ENCODE data around the gene GALNT13.

- TF ChIP-seq POLR2AphosphoS5 (IDR thresholded peaks at IDR 0.05; ENCODE audit: low read length) (no peak), SIN3A (IDR thresholded peaks at IDR 0.05; ENCODE audit: low read depth, low read length) (no peak), ZNF207 (IDR thresholded peaks at IDR 0.05; ENCODE audit: borderline replicate concordance) (no peak), POLR2A (IDR thresholded peaks at IDR 0.05; ENCODE audit: low read depth, low read length) (no peak), SUZ12 (IDR thresholded peaks at IDR 0.05; ENCODE audit: unreplicated experiment) (no peak), E2F4 (IDR thresholded peaks at IDR 0.05; ENCODE audit: low read depth, low read length) (no peak), CHD1 (IDR thresholded peaks at IDR 0.05; ENCODE audit: low read depth, low read length) (no peak), CREB1 (IDR thresholded peaks at IDR 0.05; ENCODE audit: low read depth) (no peak), NBN (IDR thresholded peaks at IDR 0.05) (no peak), RAD21 (IDR thresholded peaks at IDR 0.05; ENCODE audit: insufficient read depth, low read depth, low read length) (no peak)
- TF ChIP-seq, protein P1, sequence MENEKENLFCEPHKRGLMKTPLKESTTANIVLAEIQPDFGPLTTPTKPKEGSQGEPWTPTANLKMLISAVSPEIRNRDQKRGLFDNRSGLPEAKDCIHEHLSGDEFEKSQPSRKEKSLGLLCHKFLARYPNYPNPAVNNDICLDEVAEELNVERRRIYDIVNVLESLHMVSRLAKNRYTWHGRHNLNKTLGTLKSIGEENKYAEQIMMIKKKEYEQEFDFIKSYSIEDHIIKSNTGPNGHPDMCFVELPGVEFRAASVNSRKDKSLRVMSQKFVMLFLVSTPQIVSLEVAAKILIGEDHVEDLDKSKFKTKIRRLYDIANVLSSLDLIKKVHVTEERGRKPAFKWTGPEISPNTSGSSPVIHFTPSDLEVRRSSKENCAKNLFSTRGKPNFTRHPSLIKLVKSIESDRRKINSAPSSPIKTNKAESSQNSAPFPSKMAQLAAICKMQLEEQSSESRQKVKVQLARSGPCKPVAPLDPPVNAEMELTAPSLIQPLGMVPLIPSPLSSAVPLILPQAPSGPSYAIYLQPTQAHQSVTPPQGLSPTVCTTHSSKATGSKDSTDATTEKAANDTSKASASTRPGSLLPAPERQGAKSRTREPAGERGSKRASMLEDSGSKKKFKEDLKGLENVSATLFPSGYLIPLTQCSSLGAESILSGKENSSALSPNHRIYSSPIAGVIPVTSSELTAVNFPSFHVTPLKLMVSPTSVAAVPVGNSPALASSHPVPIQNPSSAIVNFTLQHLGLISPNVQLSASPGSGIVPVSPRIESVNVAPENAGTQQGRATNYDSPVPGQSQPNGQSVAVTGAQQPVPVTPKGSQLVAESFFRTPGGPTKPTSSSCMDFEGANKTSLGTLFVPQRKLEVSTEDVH (IDR thresholded peaks at IDR 0.05; ENCODE audit: low read depth, partially characterized antibody): no peak
- TF ChIP-seq, protein P2, sequence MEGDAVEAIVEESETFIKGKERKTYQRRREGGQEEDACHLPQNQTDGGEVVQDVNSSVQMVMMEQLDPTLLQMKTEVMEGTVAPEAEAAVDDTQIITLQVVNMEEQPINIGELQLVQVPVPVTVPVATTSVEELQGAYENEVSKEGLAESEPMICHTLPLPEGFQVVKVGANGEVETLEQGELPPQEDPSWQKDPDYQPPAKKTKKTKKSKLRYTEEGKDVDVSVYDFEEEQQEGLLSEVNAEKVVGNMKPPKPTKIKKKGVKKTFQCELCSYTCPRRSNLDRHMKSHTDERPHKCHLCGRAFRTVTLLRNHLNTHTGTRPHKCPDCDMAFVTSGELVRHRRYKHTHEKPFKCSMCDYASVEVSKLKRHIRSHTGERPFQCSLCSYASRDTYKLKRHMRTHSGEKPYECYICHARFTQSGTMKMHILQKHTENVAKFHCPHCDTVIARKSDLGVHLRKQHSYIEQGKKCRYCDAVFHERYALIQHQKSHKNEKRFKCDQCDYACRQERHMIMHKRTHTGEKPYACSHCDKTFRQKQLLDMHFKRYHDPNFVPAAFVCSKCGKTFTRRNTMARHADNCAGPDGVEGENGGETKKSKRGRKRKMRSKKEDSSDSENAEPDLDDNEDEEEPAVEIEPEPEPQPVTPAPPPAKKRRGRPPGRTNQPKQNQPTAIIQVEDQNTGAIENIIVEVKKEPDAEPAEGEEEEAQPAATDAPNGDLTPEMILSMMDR (IDR thresholded peaks at IDR 0.05 in 2 of 3, conservative IDR thresholded peaks at IDR 0.05 in 1 of 3; ENCODE audit: control insufficient read depth in 2 of 3, extremely low read depth in 1 of 3, insufficient read depth in 1 of 3, low read depth in 3 of 3, low read length in 3 of 3): no peak
These were observed 618.8 kb downstream of the GALNT13 start for GRCh38 chr2:154490530-154490929.

All from GM12878 (cell line).